ENCODE data around the gene PIH1D1.

DNA sequence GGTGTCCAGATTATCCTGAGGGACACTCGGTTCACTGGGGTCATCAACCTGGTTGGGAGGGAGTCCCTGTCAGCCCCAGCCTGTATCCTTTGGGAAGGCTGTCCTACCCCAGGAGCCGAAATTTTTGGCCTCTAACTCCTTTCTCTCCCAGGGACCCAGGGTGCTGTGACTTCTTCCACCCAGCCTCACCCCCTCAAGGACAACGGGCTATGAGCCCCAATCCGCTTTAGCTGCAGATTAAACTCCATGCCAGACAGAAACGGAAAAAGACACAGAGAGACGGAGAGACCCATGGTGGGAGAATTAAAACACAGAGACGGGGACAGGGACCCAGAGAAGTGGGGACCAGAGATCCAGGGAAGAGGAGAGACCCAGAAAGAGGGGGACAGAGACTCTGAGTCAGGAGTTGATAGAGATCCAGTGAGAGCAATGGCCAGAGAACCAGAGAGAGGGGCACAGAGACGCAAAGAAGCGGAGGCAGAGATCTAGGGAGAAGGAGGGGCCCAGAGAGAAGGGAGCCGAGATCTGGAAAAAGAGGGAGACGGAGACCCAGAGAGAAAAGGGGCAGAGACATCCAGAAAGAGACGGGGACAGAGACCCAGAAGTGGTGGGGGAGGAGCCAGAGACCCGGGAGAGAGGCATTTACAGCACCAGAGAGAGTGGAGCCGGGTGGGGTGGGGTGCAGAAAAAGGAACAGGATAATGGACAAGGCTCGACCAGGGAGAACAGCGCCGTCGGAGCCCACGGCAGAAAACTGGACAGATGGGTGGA is 11.0 kb downstream of the PIH1D1 start:
- TF ChIP-seq ZNF391 (tag by site-specific recombination; IDR thresholded peaks at IDR 0.05; ENCODE audit: borderline replicate concordance, low read depth) = no peak
- TF ChIP-seq ZBTB7A (tag by site-specific recombination; IDR thresholded peaks at IDR 0.05; ENCODE audit: low read depth) = no peak
- TF ChIP-seq CTCF (tag by site-specific recombination; IDR thresholded peaks at IDR 0.05) = no peak; the same call in 1 of the 2 replicates
- TF ChIP-seq ZNF677 (tag by site-specific recombination; IDR thresholded peaks at IDR 0.05) = no peak
